Measurements from ENCODE around the gene MEA1. TPM values are rescaled to one million over a fixed set of nuclear protein-coding genes. Genes with fewer than 3 reads are reported as not detected.
A peak's percentile ranks its signal among the peaks of the same experiment; 100 is the strongest.

Gene MEA1
- total RNA-seq, 1 experiment from 2014 or later = 77.6 TPM

- no peak for TF ChIP-seq EZH2 (IDR thresholded peaks at IDR 0.05; ENCODE audit: low read depth)
- intact Hi-C loops (cut with micrococcal nuclease; ENCODE audit: unreplicated experiment) = loop anchor here (5.0 to 10.0 kb wide), 4 partner anchors 46 to 131 kb away; partner anchors contain the start of genes CNPY3, KLC4 and MRPL2
- no peak for DNase-seq
- peaks cover 18% of the 10 kb centered on the region for H3K4me1 ChIP-seq (replicated peaks; ENCODE audit: insufficient read depth)
- H3K27ac ChIP-seq = no peak overlapping the region
- no peak overlapping the region for H2AFZ ChIP-seq
- no peaks in the 10 kb centered on the region; the same call in 1 of the 2 replicates for H3F3A ChIP-seq (ENCODE audit: insufficient read depth, low read depth)
- H3K4me3 ChIP-seq = no peak overlapping the region
- H3K9me2 ChIP-seq (ENCODE audit: insufficient read depth) = no peaks in the 10 kb centered on the region
- no peaks in the 10 kb centered on the region for H3K27me3 ChIP-seq (ENCODE audit: insufficient read depth, low read depth)
- H4K20me1 ChIP-seq (ENCODE audit: insufficient read depth) = no peaks in the 10 kb centered on the region; the same call in 1 of the 2 replicates
- ChIA-PET CTCF (no interaction called here), POLR2A (ENCODE audit: unreplicated experiment) (no interaction called here)
- no peaks in the 10 kb centered on the region for H3K36me3 ChIP-seq (ENCODE audit: low read depth)
- BruUV-seq (replicated peaks) = no TSS peak
- H3K4me2 ChIP-seq = no peak overlapping the region
- peaks cover 35% of the 10 kb centered on the region for H3K79me2 ChIP-seq (ENCODE audit: low read depth)
- no peaks in the 10 kb centered on the region for H3K9me3 ChIP-seq (ENCODE audit: insufficient read depth, low read depth)
These were observed 2.5 kb downstream of the MEA1 start for GRCh38 chr6:43011207-43011606.

- no TSS peak for BruUV-seq (replicated peaks)
- ChIA-PET POLR2A (ENCODE audit: unreplicated experiment) (interaction anchor here (0.6 kb wide), 1 partner anchor 356 kb away, joined by 3 read pairs; no protein-coding TSS in a partner anchor), CTCF (interaction anchor here (0.6 kb wide), 1 partner anchor 95 kb away, joined by 3 read pairs; no protein-coding TSS in a partner anchor)
- DNase-seq = peak in 1 of 2 experiments; percentile 24
- H3K4me3 ChIP-seq = no peak overlapping the region
- no peak overlapping the region for H3K4me2 ChIP-seq
- H3K9me3 ChIP-seq (ENCODE audit: insufficient read depth, low read depth) = no peaks in the 10 kb centered on the region
- peaks cover 12% of the 10 kb centered on the region for H3K4me1 ChIP-seq (replicated peaks; ENCODE audit: insufficient read depth)
- no peaks in the 10 kb centered on the region; the same call in 1 of the 2 replicates for H4K20me1 ChIP-seq (ENCODE audit: insufficient read depth)
- peaks cover 16% of the 10 kb centered on the region for H3K79me2 ChIP-seq (ENCODE audit: low read depth)
- no peaks in the 10 kb centered on the region for H3K36me3 ChIP-seq (ENCODE audit: low read depth)
- intact Hi-C loops (cut with micrococcal nuclease; ENCODE audit: unreplicated experiment) = no loop called here
- H3F3A ChIP-seq (ENCODE audit: insufficient read depth, low read depth) = no peaks in the 10 kb centered on the region; the same call in none of the 2 replicates
- no peaks in the 10 kb centered on the region for H3K9me2 ChIP-seq (ENCODE audit: insufficient read depth)
- TF ChIP-seq EZH2 (IDR thresholded peaks at IDR 0.05; ENCODE audit: low read depth) (no peak), CTCF (conservative IDR thresholded peaks at IDR 0.05) (peak; percentile 62)
- H2AFZ ChIP-seq = no peak overlapping the region
- no peak overlapping the region for H3K27ac ChIP-seq
- no peaks in the 10 kb centered on the region for H3K27me3 ChIP-seq (ENCODE audit: insufficient read depth, low read depth)
These were observed 4.6 kb downstream of the MEA1 start for GRCh38 chr6:43009124-43009523.

- H3K4me1 ChIP-seq (replicated peaks; ENCODE audit: insufficient read depth) = peaks cover under 1% of the 10 kb centered on the region; the same call in 1 of the 2 replicates
- H3K36me3 ChIP-seq (ENCODE audit: low read depth) = no peaks in the 10 kb centered on the region
- H3F3A ChIP-seq (ENCODE audit: insufficient read depth, low read depth) = no peaks in the 10 kb centered on the region; the same call in none of the 2 replicates
- no peak overlapping the region for H3K4me2 ChIP-seq
- H3K79me2 ChIP-seq (ENCODE audit: low read depth) = peaks cover 4% of the 10 kb centered on the region
- no peak overlapping the region for H3K27ac ChIP-seq
- H2AFZ ChIP-seq = no peak overlapping the region
- H3K27me3 ChIP-seq (ENCODE audit: insufficient read depth, low read depth) = no peaks in the 10 kb centered on the region
- no peak for TF ChIP-seq EZH2 (IDR thresholded peaks at IDR 0.05; ENCODE audit: low read depth)
- no peak for TF ChIP-seq CTCF (conservative IDR thresholded peaks at IDR 0.05)
- no peaks in the 10 kb centered on the region for H3K9me2 ChIP-seq (ENCODE audit: insufficient read depth)
- no TSS peak for BruUV-seq (replicated peaks)
- H3K9me3 ChIP-seq (ENCODE audit: insufficient read depth, low read depth) = no peaks in the 10 kb centered on the region
- no peak overlapping the region for H3K4me3 ChIP-seq
- ChIA-PET CTCF (interaction anchor here (0.6 kb wide), 1 partner anchor 47 kb away, joined by 6 read pairs; no protein-coding TSS in a partner anchor), POLR2A (ENCODE audit: unreplicated experiment) (interaction anchor here (0.7 kb wide), 1 partner anchor 418 kb away, joined by 3 read pairs; no protein-coding TSS in a partner anchor)
- H4K20me1 ChIP-seq (ENCODE audit: insufficient read depth) = no peaks in the 10 kb centered on the region; the same call in 1 of the 2 replicates
- intact Hi-C loops (cut with micrococcal nuclease; ENCODE audit: unreplicated experiment) = no loop called here
- DNase-seq = no peak
These were observed 6.6 kb downstream of the MEA1 start for GRCh38 chr6:43007126-43007525.

Data from PC-9 (cell line).